HepG2 (cell line): ENCODE data around the gene ZNF382. TPM values are rescaled to one million over a fixed set of nuclear protein-coding genes. Genes with fewer than 3 reads are reported as not detected.

Experiments
- ATAC-seq: fragments of 200-7000 bp; cut with Tn5 transposase; 3 replicates; pipeline ENCODE4 v1.9.1; 2020; ENCODE audit warnings: mild to moderate bottlenecking, moderate library complexity
- BruUV-seq: library from RNA; stranded (reverse); fragments of 400-500 nt; replicated peaks from 2 replicates; lab custom pipeline; 2021; lab: Mats Ljungman, UMichigan
- CTCF ChIA-PET: fragments of 300-600 bp; formaldehyde crosslinking; extraction: SDS; loops from one replicate; lab custom pipeline; 2021; ENCODE audit warnings: low total read pairs, inconsistent platforms, low intra/inter-chr PET ratio; lab: Yijun Ruan, JAX
- POLR2A ChIA-PET: fragments of 350-600 bp; sonication (Branson Sonifier 250); formaldehyde crosslinking; loops from one replicate; lab custom pipeline; 2020; ENCODE audit warnings: antibody characterized with exemption, inconsistent platforms; lab: Yijun Ruan, JAX
- DNase-seq: peaks from one replicate; pipeline ENCODE4 v3.0.0-alpha.2; 2015; ENCODE audit warnings: low spot score
- FAIRE-seq: peaks from 3 replicates; lab custom pipeline; 2011; peaks lifted over from hg19 to GRCh38; lab: Jason Lieb, UNC
- H2AFZ ChIP-seq: one replicate; pipeline ENCODE4 v1.6.1; 2011; ENCODE audit warnings: low read length, inconsistent platforms
- H3K27ac ChIP-seq: fragments of 300-600 bp; 3 replicates; pipeline ENCODE4 v1.8.0; 2011; ENCODE audit warnings: mixed run types, mild to moderate bottlenecking, mixed read lengths, low read length, inconsistent platforms; ENCODE audit not compliant: insufficient read depth; ENCODE audit errors: extremely low read length
- H3K27me3 ChIP-seq, 2 experiments: fragments of 200-600 bp in 1 of 2; 2 replicates in 1 of 2; 3 replicates in 1 of 2; pipeline versions ENCODE4 v1.6.0 to v1.8.0; 2011; ENCODE audit warnings: low read length in 2 of 2, mild to moderate bottlenecking in 2 of 2, moderate library complexity in 2 of 2, inconsistent platforms in 1 of 2; ENCODE audit not compliant: insufficient read depth in 2 of 2, control insufficient read depth in 1 of 2
- H3K36me3 ChIP-seq, 2 experiments: fragments of 200-600 bp in 1 of 2; replicated peaks in 1 of 2; 2 replicates in 1 of 2; 3 replicates in 1 of 2; pipeline versions ENCODE4 v1.5.1 to v1.8.0; 2011; ENCODE audit warnings: low read length in 2 of 2, inconsistent platforms in 1 of 2; ENCODE audit not compliant: insufficient read depth in 2 of 2, control insufficient read depth in 1 of 2
- H3K4me1 ChIP-seq: 2 replicates; pipeline ENCODE4 v1.5.1; 2012; ENCODE audit warnings: low read length, inconsistent platforms; ENCODE audit not compliant: insufficient read depth
- H3K4me2 ChIP-seq: 2 replicates; pipeline ENCODE4 v1.6.0; 2011; ENCODE audit warnings: low read depth, low read length, inconsistent platforms
- H3K4me3 ChIP-seq, 3 experiments: fragments of 200-600 bp in 1 of 3; sonication (generic), shearing (Covaris generic) in 1 of 3; replicated peaks in 1 of 3; 2 replicates each; pipeline ENCODE4 v1.5.1; 2011 to 2016; ENCODE audit warnings: low read length in 3 of 3, inconsistent platforms in 2 of 3, low read depth in 2 of 3, mild to moderate bottlenecking in 2 of 3, control low read depth in 1 of 3, mixed read lengths in 1 of 3; ENCODE audit not compliant: insufficient read depth in 1 of 3
- H3K79me2 ChIP-seq: one replicate; pipeline ENCODE4 v1.6.1; 2011; ENCODE audit warnings: low read length, inconsistent platforms; ENCODE audit not compliant: insufficient read depth
- H3K9ac ChIP-seq: 2 replicates; pipeline ENCODE4 v1.6.0; 2011; ENCODE audit warnings: mild to moderate bottlenecking, low read depth, low read length, inconsistent platforms; ENCODE audit not compliant: insufficient read depth
- H3K9me3 ChIP-seq: 2 replicates; pipeline ENCODE4 v1.5.1; 2012; ENCODE audit warnings: mild to moderate bottlenecking, low read length
- H4K20me1 ChIP-seq: 2 replicates; pipeline ENCODE4 v1.6.0; 2011; ENCODE audit warnings: inconsistent platforms, mild to moderate bottlenecking, low read length, moderate library complexity; ENCODE audit not compliant: insufficient read depth
- ARID2 ChIP-seq: sonication (generic); formaldehyde crosslinking; IDR thresholded peaks from 2 replicates; pipeline ENCODE4 v1.8.1; 2022; ENCODE audit warnings: mild to moderate bottlenecking, missing genetic modification reagents, borderline replicate concordance
- FOXP1 ChIP-seq, 2 experiments: fragments of 450-650 bp in 1 of 2; IDR thresholded peaks; 2 replicates each; pipeline ENCODE4 v1.6.1; 2017 to 2018; ENCODE audit warnings: antibody characterized with exemption in 1 of 2
- HMGXB3 ChIP-seq: sonication (generic); formaldehyde crosslinking; IDR thresholded peaks from 2 replicates; pipeline ENCODE4 v1.4.0; 2020; ENCODE audit warnings: missing genetic modification reagents, borderline replicate concordance
- HOXD1 ChIP-seq: sonication (generic); formaldehyde crosslinking; IDR thresholded peaks from 2 replicates; pipeline ENCODE4 v1.5.0; 2020; ENCODE audit warnings: missing genetic modification reagents
- ZBTB44 ChIP-seq: sonication (generic); formaldehyde crosslinking; IDR thresholded peaks from 2 replicates; pipeline ENCODE4 v1.4.0; 2020; ENCODE audit warnings: missing genetic modification reagents
- in situ Hi-C: cut with HindIII; loops from 2 replicates; pipeline ENCODE4 v1.10.0; 2017; ENCODE audit warnings: low pct_unique_long_range_greater_than_20kb; ENCODE audit not compliant: extremely low pct_ligation_motif_present
- intact Hi-C: fragments of 100-400 bp; cut with micrococcal nuclease; formaldehyde crosslinking; loops from one replicate; pipeline ENCODE4 v1.10.0; 2022; ENCODE audit not compliant: unreplicated experiment
- polyA plus RNA-seq, 8 experiments: library from polyadenylated mRNA; depleted of rRNA in 3 of 8; stranded (reverse) in 7 of 8; unstranded in 1 of 8; fragments of >200 nt; fragmentation: Illumina TruSeq in 4 of 8; extraction: Trizol in 4 of 8; gene quantifications; 2 replicates each; pipeline versions ENCODE4 v1.2.1 to v1.2.3, GENCODE V29; 2011 to 2016; ENCODE audit warnings: low read depth in 4 of 8, missing spikeins in 1 of 8, mixed read lengths in 1 of 8; ENCODE audit not compliant: insufficient read depth in 1 of 8
- total RNA-seq, 5 experiments: library from RNA; depleted of rRNA; stranded (reverse); fragments of >200 nt; fragmentation: Illumina TruSeq; extraction: Trizol; gene quantifications; 2 replicates each; pipeline ENCODE4 v1.2.3, GENCODE V29; 2016; ENCODE audit warnings: low read depth in 1 of 5

The ZNF382 gene
- total and polyA plus RNA-seq, 2 of the 13 experiments (the other 11 are each of a cell fraction or from before 2014, with no cell fraction given), result 2.3 to 6.8 TPM

DNA sequence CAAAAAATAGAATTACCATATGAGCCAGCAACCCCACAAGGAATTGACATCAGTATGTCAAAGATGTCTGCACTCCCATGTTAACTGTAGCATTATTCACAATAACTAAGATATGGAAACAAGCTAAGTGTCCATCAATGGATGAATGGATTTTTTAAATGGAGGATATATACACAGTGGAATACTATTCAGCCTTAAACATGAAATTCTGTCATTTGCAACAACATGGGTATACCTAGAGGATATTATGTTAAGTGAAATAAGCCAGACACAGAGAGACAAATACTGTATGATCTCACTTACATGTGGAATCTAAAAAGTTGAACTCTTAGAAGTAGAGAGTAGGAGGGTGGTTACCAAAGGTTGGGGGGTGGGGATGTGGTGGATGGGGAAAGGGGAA, 74.3 kb downstream of the ZNF382 start:
- in situ Hi-C loops, result no loop called here
- POLR2A ChIA-PET, result no interaction called here
- no TSS peak for BruUV-seq

More for the DNA sequence above, 74.3 kb downstream of the ZNF382 start:
- CTCF ChIA-PET, result no interaction called here
- Histone ChIP-seq H4K20me1 (no peaks in the 10 kb centered on the region), H2AFZ (no peak overlapping the region), H3K27ac (no peak overlapping the region), H3K4me1 (no peaks in the 10 kb centered on the region), H3K9me3 (peaks cover 26% of the 10 kb centered on the region), H3K4me2 (no peak overlapping the region), H3K27me3 (no peaks in the 10 kb centered on the region), H3K4me3 (no peak overlapping the region), H3K36me3 (peaks cover 0 to 2% of the 10 kb centered on the region in 2 experiments; a peak in 2 of 5 replicates), H3K9ac (no peak overlapping the region), H3K79me2 (no peaks in the 10 kb centered on the region)
- no peak for ATAC-seq
- no peak for FAIRE-seq
- TF ChIP-seq FOXP1 (IDR thresholded peaks at IDR 0.05) (no peak), FOXP1 (CRISPR knock-in tag; IDR thresholded peaks at IDR 0.05) (no peak), ARID2 (no peak), HOXD1 (no peak), HMGXB3 (no peak), ZBTB44 (CRISPR knock-in tag) (no peak)
- no peak for DNase-seq
- intact Hi-C loops, result no loop called here

Other genes with a start within 250 kb of the ZNF382 start
- gene ZFP14, start 226.1 kb upstream of the ZNF382 start, total RNA-seq (2016; rRNA removed; fragmentation: Illumina TruSeq; extraction: Trizol), result 5.0 and 5.7 TPM in 2 replicates
- 1.9 and 2.0 TPM in 2 replicates for gene ZFP14, start 226.1 kb upstream of the ZNF382 start, polyA plus RNA-seq (2011; rRNA removed)
- gene ZFP82, start 186.7 kb upstream of the ZNF382 start, total RNA-seq (2016; rRNA removed; fragmentation: Illumina TruSeq; extraction: Trizol), result 4.3 and 7.1 TPM in 2 replicates
- gene ZFP82, start 186.7 kb upstream of the ZNF382 start, polyA plus RNA-seq (2011; rRNA removed), result 1.5 and 1.7 TPM in 2 replicates
- 13.7 and 19.0 TPM in 2 replicates for gene ZNF566, start 115.8 kb upstream of the ZNF382 start, total RNA-seq (2016; rRNA removed; fragmentation: Illumina TruSeq; extraction: Trizol)
- gene ZNF566, start 115.8 kb upstream of the ZNF382 start, polyA plus RNA-seq (2011; rRNA removed), result 4.8 and 5.9 TPM in 2 replicates
- gene ZNF260, start 77.0 kb upstream of the ZNF382 start, total RNA-seq (2016; rRNA removed; fragmentation: Illumina TruSeq; extraction: Trizol), result 10.5 and 19.9 TPM in 2 replicates
- 2.8 and 3.1 TPM in 2 replicates for gene ZNF260, start 77.0 kb upstream of the ZNF382 start, polyA plus RNA-seq (2011; rRNA removed)
- 9.3 and 14.2 TPM in 2 replicates for gene ZNF529, start 32.0 kb upstream of the ZNF382 start, total RNA-seq (2016; rRNA removed; fragmentation: Illumina TruSeq; extraction: Trizol)
- 10.6 and 10.7 TPM in 2 replicates for gene ZNF529, start 32.0 kb upstream of the ZNF382 start, polyA plus RNA-seq (2011; rRNA removed)
- 2.4 and 3.2 TPM in 2 replicates for gene ZNF461, start 61.5 kb downstream of the ZNF382 start, total RNA-seq (2016; rRNA removed; fragmentation: Illumina TruSeq; extraction: Trizol)
- gene ZNF461, start 61.5 kb downstream of the ZNF382 start, polyA plus RNA-seq (2011; rRNA removed), result 1.6 and 1.7 TPM in 2 replicates
- gene ZNF567, start 82.3 kb downstream of the ZNF382 start, total RNA-seq (2016; rRNA removed; fragmentation: Illumina TruSeq; extraction: Trizol), result 6.8 and 9.3 TPM in 2 replicates
- gene ZNF567, start 82.3 kb downstream of the ZNF382 start, polyA plus RNA-seq (2011; rRNA removed), result 3.1 and 3.4 TPM in 2 replicates
- 6.6 and 11.4 TPM in 2 replicates for gene ZNF850, start 167.5 kb downstream of the ZNF382 start, total RNA-seq (2016; rRNA removed; fragmentation: Illumina TruSeq; extraction: Trizol)
- 0.78 and 0.81 TPM in 2 replicates for gene ZNF850, start 167.5 kb downstream of the ZNF382 start, polyA plus RNA-seq (2011; rRNA removed)
- gene ZNF790, start 233.1 kb downstream of the ZNF382 start, total RNA-seq (2016; rRNA removed; fragmentation: Illumina TruSeq; extraction: Trizol), result 5.3 and 8.5 TPM in 2 replicates
- 1.3 and 1.4 TPM in 2 replicates for gene ZNF790, start 233.1 kb downstream of the ZNF382 start, polyA plus RNA-seq (2011; rRNA removed)
- 2.9 and 3.0 TPM in 2 replicates for gene ZNF345, start 245.6 kb downstream of the ZNF382 start, total RNA-seq (2016; rRNA removed; fragmentation: Illumina TruSeq; extraction: Trizol)
- gene ZNF345, start 245.6 kb downstream of the ZNF382 start, polyA plus RNA-seq (2011; rRNA removed), result 2.6 TPM in 2 replicates